Spleen (tissue), 11 donors: ENCODE results near the gene ANKRD33. TPM values are rescaled to one million over a fixed set of nuclear protein-coding genes. Genes with fewer than 3 reads are reported as not detected.
A peak's percentile ranks its signal among the peaks of the same experiment; 100 is the strongest.

Experiments
- DNase-seq: peaks from one replicate; pipeline ENCODE4 v3.0.0-alpha.2; 2020
- H3K27ac ChIP-seq, 8 donors: fragments of 200-600 bp; sonication (generic) in 7 of 8; 1 replicate in 4 of 8; 2 replicates in 4 of 8; pipeline versions ENCODE4 v1.5.0 to v1.8.0; 2016 to 2021; ENCODE audit warnings: inconsistent platforms in 4 of 8, mild to moderate bottlenecking in 4 of 8, moderate library complexity in 1 of 8
- H3K27me3 ChIP-seq, 7 donors: fragments of 200-600 bp; sonication (generic) in 6 of 7; replicated peaks in 1 of 7; 1 replicate in 4 of 7; 2 replicates in 3 of 7; pipeline versions ENCODE4 v1.5.0 to v1.8.0; 2016 to 2021; ENCODE audit warnings: inconsistent platforms in 3 of 7, mild to moderate bottlenecking in 1 of 7
- H3K36me3 ChIP-seq, 6 donors: fragments of 200-600 bp; sonication (generic) in 5 of 6; 1 replicate in 4 of 6; 2 replicates in 2 of 6; pipeline versions ENCODE4 v1.5.0 to v1.8.0; 2016 to 2021; ENCODE audit warnings: inconsistent platforms in 2 of 6
- H3K4me1 ChIP-seq, 6 donors: fragments of 200-600 bp; sonication (generic) in 5 of 6; 1 replicate in 3 of 6; 2 replicates in 3 of 6; pipeline versions ENCODE4 v1.5.0 to v1.8.0; 2016 to 2021; ENCODE audit warnings: inconsistent platforms in 3 of 6
- H3K4me3 ChIP-seq, 8 donors: fragments of 200-600 bp; sonication (generic) in 7 of 8; 1 replicate in 4 of 8; 2 replicates in 4 of 8; pipeline versions ENCODE4 v1.5.0 to v1.8.0; 2016 to 2021; ENCODE audit warnings: inconsistent platforms in 4 of 8, mild to moderate bottlenecking in 4 of 8, moderate library complexity in 2 of 8
- H3K9me3 ChIP-seq, 8 donors: fragments of 200-600 bp; sonication (generic) in 7 of 8; 1 replicate in 4 of 8; 2 replicates in 4 of 8; pipeline versions ENCODE4 v1.5.0 to v1.8.0; 2016 to 2021; ENCODE audit warnings: inconsistent platforms in 4 of 8
- CTCF ChIP-seq, 11 experiments: fragments of 200-600 bp in 7 of 11; fragments of 450-650 bp in 4 of 11; sonication (generic) in 4 of 11; IDR thresholded peaks in 8 of 11; conservative IDR thresholded peaks in 3 of 11; 1 replicate in 7 of 11; 2 replicates in 4 of 11; pipeline versions ENCODE4 v1.4.0 to v1.8.0; 2016 to 2021; ENCODE audit warnings: antibody characterized with exemption in 11 of 11, inconsistent platforms in 4 of 11, mild to moderate bottlenecking in 1 of 11
- POLR2A ChIP-seq, 3 donors: fragments of 450-650 bp; IDR thresholded peaks; one replicate each; pipeline ENCODE4 v1.5.1; 2017; ENCODE audit warnings: antibody characterized with exemption in 3 of 3, mild to moderate bottlenecking in 1 of 3
- POLR2AphosphoS5 ChIP-seq, 3 donors: sonication (generic); formaldehyde crosslinking; IDR thresholded peaks; one replicate each; pipeline ENCODE4 v1.5.1; 2017; ENCODE audit warnings: antibody characterized with exemption in 3 of 3
- WGBS, 5 donors: extraction: QIAGEN DNeasy Blood & Tissue Kit in 3 of 5; methylation state at CpG; one replicate each; pipeline versions ENCODE4 v1.1.5 to v1.1.7; 2013 to 2018; 5-methylcytosine and 5-hydroxymethylcytosine counted together
- intact Hi-C: fragments of 100-400 bp; cut with DNase I; formaldehyde crosslinking; loops from one replicate; pipeline ENCODE4 v1.15.0; 2023; ENCODE audit warnings: low total_unique reads
- polyA plus RNA-seq, 3 donors: library from polyadenylated mRNA; stranded (reverse); fragments of 200-250 nt; gene quantifications; one replicate each; pipeline ENCODE4 v1.2.1, GENCODE V29; 2013
- total RNA-seq, 7 donors: library from RNA; depleted of rRNA in 3 of 7; stranded (reverse); fragments of >200 nt in 3 of 7; fragmentation: NEBNext Ultra II Directional in 4 of 7; extraction: Animal tissue kit (Norgen Biotek cat#: 25700) in 4 of 7; gene quantifications; one replicate each; pipeline versions ENCODE4 v1.1.0 to v1.2.1, GENCODE V29; 2016 to 2021
- donor health status: healthy with polysubstance abuse.
- donor health status: DM: no; HTN: no; CAD: no; lungs with moderate emphysema.
- donor health status: DM: no; HTN: no; CAD: no.
- donor health status: Bipolar disorder and iron deficiency.
- donor health status: healthy.
- donor health status: DM: no; HTN: no; CAD: no.
- donor health status: DM: yes; HTN: yes; CAD: no.

ANKRD33 gene
- total and polyA plus RNA-seq, 10 donors: not detected

DNA sequence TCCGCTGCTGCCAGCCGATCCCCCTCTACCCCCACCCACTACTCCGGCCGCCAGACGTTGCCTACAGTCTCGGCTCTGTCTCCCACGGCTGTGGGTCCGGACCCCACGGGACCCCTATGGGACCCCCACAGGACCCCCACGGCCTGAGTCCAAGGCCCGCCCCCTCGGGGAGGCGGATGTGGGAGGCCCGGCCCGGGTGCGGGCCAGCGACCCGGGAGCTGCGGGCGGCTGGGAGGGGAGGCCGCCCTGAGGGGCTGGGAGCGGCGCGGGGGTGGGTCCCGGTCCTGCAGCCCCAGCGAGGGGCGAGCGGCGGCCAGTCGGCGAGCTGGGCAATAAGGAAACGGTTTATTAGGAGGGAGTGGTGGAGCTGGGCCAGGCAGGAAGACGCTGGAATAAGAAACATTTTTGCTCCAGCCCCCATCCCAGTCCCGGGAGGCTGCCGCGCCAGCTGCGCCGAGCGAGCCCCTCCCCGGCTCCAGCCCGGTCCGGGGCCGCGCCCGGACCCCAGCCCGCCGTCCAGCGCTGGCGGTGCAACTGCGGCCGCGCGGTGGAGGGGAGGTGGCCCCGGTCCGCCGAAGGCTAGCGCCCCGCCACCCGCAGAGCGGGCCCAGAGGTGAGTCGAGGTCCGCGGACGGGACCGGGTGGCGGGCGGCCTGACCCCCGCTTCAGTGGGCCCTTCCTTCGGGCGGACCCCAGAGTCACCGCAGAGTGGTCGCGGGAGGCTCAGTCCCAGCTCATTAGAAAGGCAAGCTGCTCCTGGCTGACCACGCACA is 19.4 kb downstream of the ANKRD33 start, which contains the start of gene ACVRL1:
Gene ACVRL1, plus strand, starts transcription at position 422 of the 773 bp plus-strand sequence. CDS start 4,971 bp downstream, outside the sequence.
- H3K27me3 ChIP-seq: peaks cover 0 to 33% (median 9%) of the 10 kb centered on the region in 7 donors
- H3K27ac ChIP-seq: peak within 1 kb of the TSS; percentile 66 to 93 (median 88)
- H3K36me3 ChIP-seq: no peaks in the 10 kb centered on the region
- peaks cover 31 to 83% (median 56%) of the 10 kb centered on the region in 6 donors for H3K4me1 ChIP-seq
- DNase-seq: peak; percentile 73
- H3K9me3 ChIP-seq: no peaks in the 10 kb centered on the region
- TF ChIP-seq POLR2AphosphoS5 (IDR thresholded peaks at IDR 0.05) (peak in 2 of 3 donors; percentile 18 to 51), CTCF (IDR thresholded peaks at IDR 0.05 in 8 of 11, conservative IDR thresholded peaks at IDR 0.05 in 3 of 11) (no peak)
- intact Hi-C loops: no loop called here
- peak within 1 kb of the TSS; percentile 31 to 70 (median 38) for H3K4me3 ChIP-seq
- 7 to 44% (median 12%) methylated on average over 10 to 74 of the region's 74 CpGs for WGBS, 5 donors

GRCh38 chr12:51907856-51908425 is 20.0 kb downstream of the ANKRD33 start:
- TF ChIP-seq POLR2A (IDR thresholded peaks at IDR 0.05): no peak
- TF ChIP-seq POLR2AphosphoS5 (IDR thresholded peaks at IDR 0.05): no peak
- TF ChIP-seq CTCF (IDR thresholded peaks at IDR 0.05 in 8 of 11, conservative IDR thresholded peaks at IDR 0.05 in 3 of 11): no peak
- intact Hi-C loops: no loop called here
- WGBS, 5 donors: 53 to 75% (median 66%) methylated on average over 7 of the region's 7 CpGs
- H3K27me3 ChIP-seq: peaks cover 0 to 33% (median 9%) of the 10 kb centered on the region in 7 donors
- peaks cover 36 to 89% (median 63%) of the 10 kb centered on the region in 6 donors for H3K4me1 ChIP-seq
- H3K9me3 ChIP-seq: no peaks in the 10 kb centered on the region
- peak overlapping the region; percentile 66 to 93 (median 88) for H3K27ac ChIP-seq
- peak overlapping the region; percentile 31 to 70 (median 38) for H3K4me3 ChIP-seq
- H3K36me3 ChIP-seq: no peaks in the 10 kb centered on the region
- DNase-seq: peak; percentile 58

DNA sequence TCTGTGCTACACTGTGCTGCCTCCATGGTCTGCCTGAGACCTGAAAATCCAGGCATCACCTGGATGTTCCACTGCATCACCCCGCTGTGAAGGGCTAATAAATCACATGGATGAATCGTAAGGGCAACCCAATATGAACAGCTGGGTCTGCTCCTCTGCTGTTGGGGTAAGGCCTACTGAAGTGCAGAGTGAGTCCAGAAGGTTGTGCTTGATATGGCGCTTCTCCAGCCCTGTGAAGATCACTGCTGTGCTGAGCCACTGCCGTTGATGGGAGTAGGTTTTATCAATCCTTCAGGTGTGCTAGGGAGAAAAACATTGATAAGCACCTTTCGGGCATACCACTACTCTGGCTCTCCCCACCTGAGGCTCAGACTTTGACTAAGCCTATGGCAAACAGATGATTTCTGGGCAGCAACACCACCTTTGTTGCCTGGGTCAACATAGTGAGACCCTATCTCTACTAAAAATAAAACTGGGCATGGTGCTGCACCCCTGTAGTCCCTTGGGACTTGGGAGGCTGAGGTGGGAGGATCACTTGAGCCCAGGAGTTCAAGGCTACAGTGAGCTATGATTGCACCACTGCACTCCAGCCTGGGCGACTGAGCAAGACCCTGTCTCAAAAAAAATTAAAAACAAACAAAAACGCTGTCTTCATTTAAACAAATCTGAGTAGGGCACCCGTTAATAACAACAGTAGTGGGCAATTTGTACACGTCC is 21.1 kb downstream of the ANKRD33 start:
- Histone ChIP-seq H3K36me3 (no peaks in the 10 kb centered on the region), H3K4me3 (peak overlapping the region in 1 of 8 donors; percentile 70), H3K4me1 (peaks cover 36 to 100% (median 74%) of the 10 kb centered on the region in 6 donors), H3K9me3 (no peaks in the 10 kb centered on the region), H3K27ac (peak overlapping the region in 5 of 8 donors; percentile 9 to 93 (median 88)), H3K27me3 (peaks cover 0 to 33% (median 9%) of the 10 kb centered on the region in 7 donors)
- DNase-seq: no peak
- 74 to 90% (median 78%) methylated on average over 9 of the region's 9 CpGs for WGBS, 5 donors
- intact Hi-C loops: no loop called here
- TF ChIP-seq POLR2A (IDR thresholded peaks at IDR 0.05) (no peak), POLR2AphosphoS5 (IDR thresholded peaks at IDR 0.05) (no peak), CTCF (IDR thresholded peaks at IDR 0.05 in 8 of 11, conservative IDR thresholded peaks at IDR 0.05 in 3 of 11) (no peak)
